Right atrium auricular region (tissue), 2 donors: Measurements from ENCODE around the gene FGD5. TPM values are rescaled to one million over a fixed set of nuclear protein-coding genes. Genes with fewer than 3 reads are reported as not detected.

Experiments used
- DNase-seq: peaks from one replicate; pipeline ENCODE4 v3.0.0-alpha.2; 2019; ENCODE audit warnings: low spot score
- H3K27ac ChIP-seq, 2 donors: fragments of 200-600 bp; sonication (generic); 1 replicate in 1 of 2; 2 replicates in 1 of 2; pipeline ENCODE4 v1.5.1; 2016 to 2019
- H3K27me3 ChIP-seq, 2 donors: fragments of 200-600 bp; sonication (generic); one replicate each; pipeline versions ENCODE4 v1.5.1 to v1.6.0; 2017 to 2019
- H3K36me3 ChIP-seq: fragments of 200-600 bp; sonication (generic); one replicate; pipeline ENCODE4 v1.5.1; 2016
- H3K4me1 ChIP-seq, 2 donors: fragments of 200-600 bp; sonication (generic); one replicate each; pipeline versions ENCODE4 v1.5.1 to v1.6.0; 2017 to 2019
- H3K4me3 ChIP-seq, 2 donors: fragments of 200-600 bp; sonication (generic); 1 replicate in 1 of 2; 2 replicates in 1 of 2; pipeline ENCODE4 v1.5.1; 2017 to 2019; ENCODE audit warnings: mild to moderate bottlenecking in 1 of 2, moderate library complexity in 1 of 2
- H3K9me3 ChIP-seq, 2 donors: fragments of 200-600 bp; sonication (generic); one replicate each; pipeline ENCODE4 v1.5.1; 2019
- CTCF ChIP-seq, 2 donors: fragments of 200-600 bp; sonication (generic); IDR thresholded peaks; one replicate each; pipeline ENCODE4 v1.5.1; 2019; ENCODE audit warnings: antibody characterized with exemption in 2 of 2
- total RNA-seq, 2 donors: library from RNA; depleted of rRNA; stranded (reverse); fragments of >200 nt; gene quantifications; one replicate each; pipeline ENCODE4 v1.1.0, GENCODE V29; 2016

FGD5 gene
- total RNA-seq, 2 donors from 2014 or later: 9.6 to 18.8 TPM

GRCh38 chr3:14792691-14793121, 26.1 kb upstream of the FGD5 start:
- Histone ChIP-seq H3K9me3 (no peaks in the 10 kb centered on the region), H3K27ac (peak overlapping the region; percentile 45 to 66), H3K4me3 (no peak overlapping the region), H3K27me3 (no peaks in the 10 kb centered on the region), H3K4me1 (peaks cover 0 to 29% of the 10 kb centered on the region in 2 donors), H3K36me3 (no peaks in the 10 kb centered on the region)
- TF ChIP-seq CTCF (IDR thresholded peaks at IDR 0.05): no peak
- no peak for DNase-seq

- Histone ChIP-seq H3K36me3 (no peaks in the 10 kb centered on the region), H3K27ac (peak overlapping the region; percentile 58 to 66), H3K27me3 (no peaks in the 10 kb centered on the region), H3K4me1 (peaks cover 0 to 29% of the 10 kb centered on the region in 2 donors), H3K4me3 (no peak overlapping the region), H3K9me3 (no peaks in the 10 kb centered on the region)
- no peak for TF ChIP-seq CTCF (IDR thresholded peaks at IDR 0.05)
- DNase-seq: peak; percentile 72
These were observed 25.5 kb upstream of the FGD5 start for GRCh38 chr3:14793126-14793857.

- peaks cover 0 to 29% of the 10 kb centered on the region in 2 donors for H3K4me1 ChIP-seq
These were observed 24.9 kb upstream of the FGD5 start for GRCh38 chr3:14793858-14794234.

GRCh38 chr3:14794435-14794834, 24.3 kb upstream of the FGD5 start:
- Histone ChIP-seq H3K27ac (peak overlapping the region in 1 of 2 donors; percentile 66), H3K4me1 (peaks cover 0 to 29% of the 10 kb centered on the region in 2 donors), H3K4me3 (no peak overlapping the region), H3K27me3 (no peaks in the 10 kb centered on the region), H3K9me3 (no peaks in the 10 kb centered on the region), H3K36me3 (no peaks in the 10 kb centered on the region)
- TF ChIP-seq CTCF (IDR thresholded peaks at IDR 0.05): no peak
- DNase-seq: no peak

More at GRCh38 chr3:14793858-14794234, 24.9 kb upstream of the FGD5 start:
- no peak for DNase-seq
- Histone ChIP-seq H3K9me3 (no peaks in the 10 kb centered on the region), H3K27ac (peak overlapping the region; percentile 58 to 66), H3K4me3 (no peak overlapping the region), H3K36me3 (no peaks in the 10 kb centered on the region), H3K27me3 (no peaks in the 10 kb centered on the region)
- no peak for TF ChIP-seq CTCF (IDR thresholded peaks at IDR 0.05)

- no peak for TF ChIP-seq CTCF (IDR thresholded peaks at IDR 0.05)
- no peak for DNase-seq
- H3K9me3 ChIP-seq: no peaks in the 10 kb centered on the region
- peaks cover 0 to 28% of the 10 kb centered on the region in 2 donors for H3K4me1 ChIP-seq
- H3K4me3 ChIP-seq: no peak overlapping the region
- no peaks in the 10 kb centered on the region for H3K36me3 ChIP-seq
- no peak overlapping the region for H3K27ac ChIP-seq
- no peaks in the 10 kb centered on the region for H3K27me3 ChIP-seq
These were observed 22.8 kb upstream of the FGD5 start for GRCh38 chr3:14795996-14796395.
